Measurements from ENCODE around the gene PRPF6.

The PRPF6 gene

DNA sequence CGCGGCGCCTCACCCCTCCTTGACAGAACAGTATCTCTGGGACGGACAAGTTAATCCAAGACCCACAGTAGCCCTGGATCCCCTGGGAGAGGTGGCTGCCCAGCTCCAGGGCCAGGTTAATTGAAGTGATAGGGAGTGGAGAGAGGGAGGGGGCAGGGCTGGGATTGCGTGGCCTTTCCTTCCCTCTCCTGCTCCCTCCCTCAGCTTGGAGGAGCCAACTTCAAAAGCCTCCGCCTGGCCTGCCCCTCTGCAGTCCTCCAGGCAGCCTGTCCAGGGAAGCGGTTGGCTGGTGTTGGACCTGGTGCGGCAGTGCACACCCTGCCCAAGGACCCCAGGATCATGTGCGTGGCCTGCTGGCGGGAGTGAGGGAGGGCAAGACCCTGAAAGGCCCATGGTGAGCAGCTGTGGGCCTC is 55.0 kb downstream of the PRPF6 start, which contains the start of gene C20orf204:
Gene C20orf204 (plus strand): TSS at position 250 of the 413 bp plus-strand sequence. CDS start 142 bp downstream, at position 392.
- no peak for DNase-seq (ENCODE audit: low read depth)

DNA sequence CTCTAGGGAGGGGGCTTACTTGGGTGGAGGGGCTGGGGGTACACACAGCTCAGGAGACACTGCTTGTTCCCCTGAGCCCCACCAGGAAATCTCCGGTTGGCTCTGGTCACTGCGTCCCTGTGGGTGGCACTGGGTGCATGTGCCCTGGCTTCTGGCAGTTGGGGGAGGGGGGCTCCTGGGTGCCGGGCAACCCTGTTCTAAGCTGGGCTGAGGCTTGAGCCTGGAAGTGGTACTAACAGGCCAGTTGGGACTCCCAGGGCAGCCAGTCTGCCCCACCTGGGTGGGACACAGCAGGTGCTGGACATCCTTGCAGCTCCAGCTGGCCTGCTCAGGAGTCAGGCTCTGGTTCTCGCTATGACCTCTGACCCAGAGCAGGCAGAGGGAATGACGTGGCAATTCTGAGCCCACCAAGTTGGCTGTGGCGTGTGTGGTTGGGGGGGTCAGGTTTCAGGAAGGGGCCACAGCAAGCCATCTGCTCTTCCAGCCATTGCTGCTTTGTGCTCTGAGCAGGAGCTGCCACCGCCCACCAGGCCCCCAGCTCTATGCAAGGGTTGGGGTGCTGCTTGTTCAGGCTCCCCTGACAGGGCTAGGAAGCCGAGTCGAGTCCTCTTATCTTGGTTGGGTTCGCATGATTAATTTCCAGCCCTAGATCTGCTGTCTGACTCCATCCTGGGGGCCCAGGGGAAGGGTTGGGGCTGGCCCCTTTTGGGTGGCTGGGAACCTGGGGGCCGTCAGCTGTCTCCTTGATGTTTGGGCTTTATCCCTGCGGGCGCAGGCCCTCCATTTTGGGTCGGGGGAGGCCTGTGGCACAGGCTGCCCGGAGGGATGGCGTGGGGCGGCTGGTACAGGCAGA is 55.6 kb downstream of the PRPF6 start:
- DNase-seq (ENCODE audit: low read depth), result no peak

DNA sequence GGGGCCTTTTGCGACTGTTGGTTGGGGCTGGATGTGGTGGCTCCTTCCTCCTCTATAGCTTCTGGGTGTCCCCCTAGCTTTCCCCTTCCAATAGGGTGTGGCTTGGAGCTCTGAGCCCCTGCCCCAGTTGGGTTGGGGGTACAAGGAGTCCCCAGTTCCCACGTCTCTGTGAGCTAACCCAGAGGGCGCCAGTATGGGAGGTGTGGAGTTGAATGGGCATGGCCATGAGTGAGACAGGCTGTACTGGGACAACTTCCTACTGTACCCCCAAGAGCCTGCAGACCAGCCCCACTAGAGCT is 56.2 kb downstream of the PRPF6 start:
- no peak for DNase-seq (ENCODE audit: low read depth)

DNA sequence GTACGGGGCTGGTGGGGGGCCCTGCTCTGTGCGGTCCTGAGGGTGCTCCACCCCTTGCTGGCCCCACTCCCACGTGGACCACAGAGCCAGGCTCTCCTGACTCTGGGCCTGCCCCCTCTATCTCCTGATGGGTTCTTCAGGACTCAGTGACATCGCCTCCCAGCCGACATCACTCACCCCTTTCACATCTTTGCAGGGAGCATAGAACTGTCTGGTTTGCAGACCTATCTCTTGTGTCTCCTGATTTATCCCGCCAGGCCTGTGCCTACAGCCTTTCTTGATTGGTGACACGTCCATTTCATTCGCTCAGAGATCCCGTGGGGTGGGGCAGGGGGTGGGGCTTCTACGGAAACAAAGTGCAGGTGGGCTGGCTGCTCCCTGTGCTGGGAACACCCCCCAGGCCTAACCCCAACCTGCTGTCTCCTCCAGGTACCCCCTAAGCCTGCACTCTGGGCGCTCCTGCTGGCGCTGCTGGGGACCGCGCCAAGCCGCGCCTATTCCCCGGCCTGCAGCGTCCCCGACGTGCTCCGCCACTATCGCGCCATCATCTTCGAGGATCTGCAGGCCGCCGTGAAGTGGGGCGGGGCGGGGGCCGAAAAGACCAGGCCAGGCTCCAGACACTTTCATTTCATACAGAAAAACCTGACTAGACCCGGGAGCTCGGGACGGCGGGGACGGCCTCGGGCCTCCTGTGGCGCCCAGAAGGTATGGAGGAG is 56.7 kb downstream of the PRPF6 start:
- no peak for DNase-seq (ENCODE audit: low read depth)

DNA sequence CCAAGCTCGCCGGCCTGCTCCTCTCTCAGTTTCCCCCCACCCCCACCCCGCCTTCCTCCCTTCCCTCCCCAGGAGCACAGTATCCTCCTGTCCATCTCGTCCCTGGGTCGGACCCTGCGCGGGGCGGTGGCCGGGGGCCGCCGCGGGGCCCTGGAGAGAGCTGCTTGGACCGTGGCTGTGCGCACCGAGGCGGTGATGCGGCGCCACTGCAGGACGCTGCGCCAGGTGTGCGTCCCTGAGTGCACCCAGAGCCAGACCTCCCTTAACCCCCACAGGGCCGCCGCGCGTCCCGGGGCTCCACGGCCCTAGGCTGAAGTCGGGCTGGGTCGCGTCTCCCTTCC is 57.3 kb downstream of the PRPF6 start:
- no peak for DNase-seq (ENCODE audit: low read depth)

DNA sequence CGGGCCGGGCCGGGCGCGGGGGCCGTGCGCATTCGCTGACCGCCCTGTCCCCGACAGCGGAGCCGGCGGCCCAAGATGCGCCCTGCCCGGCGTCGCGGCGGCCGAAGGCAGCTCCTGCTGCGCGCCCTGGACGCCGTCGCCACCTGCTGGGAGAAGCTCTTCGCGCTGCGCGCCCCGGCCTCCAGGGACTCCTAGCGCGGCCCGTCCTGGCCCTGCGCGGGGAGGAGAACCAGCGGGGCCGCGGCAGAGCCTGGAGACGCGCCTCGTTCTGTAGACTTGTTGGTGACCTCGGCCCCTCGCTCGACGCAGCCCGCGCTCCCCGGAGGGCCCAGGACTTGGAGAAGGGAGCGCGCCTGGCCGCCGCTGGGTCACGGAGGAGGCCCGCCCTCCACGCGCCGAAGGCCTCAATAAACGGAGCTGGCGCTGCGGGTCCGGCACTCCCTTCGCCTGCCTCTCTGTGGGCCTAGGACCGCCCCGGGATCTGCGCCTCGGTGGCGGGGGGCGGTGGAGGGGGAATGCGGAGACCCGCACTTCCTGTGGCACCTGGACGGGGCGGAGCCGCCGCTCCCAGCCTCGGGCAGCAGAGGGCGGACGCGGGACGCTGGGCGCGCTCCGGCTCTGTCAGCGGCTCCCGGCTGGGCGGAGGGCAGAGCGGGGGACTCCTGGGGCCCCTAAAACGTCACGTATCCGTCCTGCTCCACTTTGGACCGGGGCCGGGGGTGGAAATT is 57.8 kb downstream of the PRPF6 start:
- DNase-seq (ENCODE audit: low read depth), result peak; percentile 68

DNA sequence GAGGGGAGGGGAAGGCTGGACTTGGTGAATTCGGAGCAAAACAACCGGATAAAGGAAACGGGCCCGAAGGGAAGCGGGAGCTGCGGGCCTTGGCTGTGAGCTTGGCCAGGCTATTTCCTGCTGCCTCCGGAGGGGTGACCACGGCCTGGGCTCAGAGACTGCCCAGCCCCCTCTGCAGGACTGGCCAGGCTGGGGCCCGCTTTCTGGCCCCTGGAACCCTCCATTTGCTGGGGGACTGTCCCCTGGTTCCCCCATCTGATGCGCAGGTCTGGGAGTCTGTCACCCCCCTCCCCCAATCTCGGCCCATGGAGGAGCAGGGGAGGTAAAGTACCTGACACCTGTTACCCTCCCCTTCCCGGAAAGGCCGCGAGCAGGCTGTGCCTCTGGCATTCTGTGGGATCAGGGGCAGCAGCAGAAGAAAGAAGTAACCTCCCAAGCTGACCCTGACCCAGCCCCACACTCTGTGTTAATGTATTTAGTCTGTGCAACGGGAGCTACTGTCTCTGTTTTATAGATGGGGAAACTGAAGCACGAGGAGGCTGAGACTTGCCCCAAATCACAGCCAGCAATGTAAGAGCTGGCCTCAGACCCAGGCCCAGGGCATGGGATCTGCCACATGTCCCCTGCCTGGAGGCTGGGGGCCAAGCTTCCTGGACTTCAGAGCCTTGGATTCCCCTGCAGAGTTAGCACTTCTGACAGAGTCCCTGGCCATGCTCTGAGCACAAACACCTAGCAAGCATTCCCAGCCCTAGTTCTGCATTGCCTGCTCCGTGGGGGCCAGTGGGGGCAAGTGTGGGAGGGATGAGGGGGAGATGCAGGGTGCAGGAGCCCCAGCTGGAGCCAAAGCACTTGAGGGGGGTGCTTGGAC is 58.6 kb downstream of the PRPF6 start:
- DNase-seq (ENCODE audit: low read depth), result no peak

DNA sequence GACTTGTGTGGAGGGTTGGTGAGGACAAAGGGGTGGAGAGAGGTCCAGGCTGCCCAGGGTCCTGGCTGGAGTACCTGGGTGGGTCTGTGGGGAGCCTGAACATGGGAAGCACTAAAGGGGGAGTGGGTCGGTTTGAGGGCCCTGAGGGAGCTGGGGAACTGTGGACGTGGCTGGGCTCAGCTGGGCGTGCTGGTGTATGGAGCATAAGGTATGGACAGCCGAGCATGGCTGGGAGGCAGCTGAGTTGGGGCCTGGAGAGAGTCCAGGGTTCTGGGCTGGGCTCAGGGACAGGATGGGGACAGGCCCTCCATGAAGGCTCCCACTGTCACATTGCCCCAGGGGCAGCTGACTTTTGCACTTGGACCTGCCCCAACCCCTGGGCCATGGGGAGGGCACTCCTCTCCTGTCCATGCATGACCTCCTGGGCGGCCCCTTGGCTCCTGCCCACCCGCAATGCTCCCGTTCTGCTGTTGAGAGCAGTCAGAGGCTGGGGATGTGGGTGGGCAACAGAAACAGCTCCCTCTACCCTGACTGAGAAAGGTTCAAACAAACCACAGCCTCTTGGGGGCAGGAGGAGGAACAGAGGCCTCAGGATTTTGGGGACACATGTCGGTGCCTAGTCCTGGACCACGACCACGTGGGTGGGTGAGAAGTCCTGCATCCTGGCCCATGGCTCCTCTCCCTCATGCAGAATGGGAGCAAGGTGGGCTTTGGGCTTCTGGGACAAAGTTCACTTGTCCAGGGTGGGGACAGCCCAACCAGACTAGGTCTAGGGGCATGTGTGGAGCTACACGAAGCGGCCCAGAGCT is 59.5 kb downstream of the PRPF6 start:
- DNase-seq (ENCODE audit: low read depth), result no peak

DNA sequence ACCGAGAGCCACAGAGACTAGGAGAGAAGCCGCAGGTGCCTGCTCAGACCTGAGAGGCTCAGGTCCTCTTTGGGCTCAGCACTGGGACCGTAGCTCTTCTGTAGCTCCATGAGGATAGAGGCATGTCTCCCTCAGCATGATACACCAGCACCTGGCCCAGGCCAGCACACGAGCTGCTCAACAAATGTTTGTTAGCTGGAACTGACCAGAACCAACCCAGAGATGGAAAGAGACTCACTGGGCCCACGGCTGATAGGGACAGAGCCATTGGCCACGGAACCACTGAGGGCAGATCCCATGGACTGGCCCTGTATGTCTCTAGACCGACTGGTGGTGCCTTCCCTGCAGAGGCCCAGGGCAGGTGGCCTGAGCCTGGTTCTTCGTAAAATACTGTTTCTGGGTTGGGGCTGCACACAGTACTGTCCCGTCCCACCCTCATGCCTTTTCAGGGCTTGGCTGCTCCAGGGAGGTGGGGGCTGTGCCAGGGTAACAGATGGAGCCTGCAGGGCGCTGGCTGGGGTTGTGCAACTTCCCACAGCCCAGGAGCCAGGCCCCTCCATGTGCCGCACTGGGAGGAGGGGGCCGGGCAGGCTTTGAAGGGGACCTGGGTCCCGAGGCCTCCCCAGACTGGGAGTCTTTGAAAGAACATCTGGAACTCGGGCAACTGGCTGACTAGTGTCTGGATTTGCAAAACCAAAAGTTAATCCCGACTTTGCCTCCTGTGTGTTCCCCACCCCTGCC is 60.3 kb downstream of the PRPF6 start:
- DNase-seq (ENCODE audit: low read depth), result no peak

DNA sequence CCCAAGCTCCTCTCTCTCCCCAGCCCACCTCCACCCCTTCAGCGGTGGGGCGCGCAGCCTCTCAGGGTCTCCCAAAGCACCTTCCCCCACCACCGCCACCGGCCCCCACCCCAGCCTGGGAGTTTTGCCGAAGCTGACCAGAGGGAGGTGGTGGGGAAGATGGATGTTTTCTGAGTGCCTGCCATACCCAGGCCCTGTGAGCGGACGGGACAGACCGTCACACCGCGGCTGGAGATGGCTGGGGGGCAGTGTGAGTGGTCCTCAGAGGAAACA is 60.8 kb downstream of the PRPF6 start:
- no peak for DNase-seq (ENCODE audit: low read depth)

DNA sequence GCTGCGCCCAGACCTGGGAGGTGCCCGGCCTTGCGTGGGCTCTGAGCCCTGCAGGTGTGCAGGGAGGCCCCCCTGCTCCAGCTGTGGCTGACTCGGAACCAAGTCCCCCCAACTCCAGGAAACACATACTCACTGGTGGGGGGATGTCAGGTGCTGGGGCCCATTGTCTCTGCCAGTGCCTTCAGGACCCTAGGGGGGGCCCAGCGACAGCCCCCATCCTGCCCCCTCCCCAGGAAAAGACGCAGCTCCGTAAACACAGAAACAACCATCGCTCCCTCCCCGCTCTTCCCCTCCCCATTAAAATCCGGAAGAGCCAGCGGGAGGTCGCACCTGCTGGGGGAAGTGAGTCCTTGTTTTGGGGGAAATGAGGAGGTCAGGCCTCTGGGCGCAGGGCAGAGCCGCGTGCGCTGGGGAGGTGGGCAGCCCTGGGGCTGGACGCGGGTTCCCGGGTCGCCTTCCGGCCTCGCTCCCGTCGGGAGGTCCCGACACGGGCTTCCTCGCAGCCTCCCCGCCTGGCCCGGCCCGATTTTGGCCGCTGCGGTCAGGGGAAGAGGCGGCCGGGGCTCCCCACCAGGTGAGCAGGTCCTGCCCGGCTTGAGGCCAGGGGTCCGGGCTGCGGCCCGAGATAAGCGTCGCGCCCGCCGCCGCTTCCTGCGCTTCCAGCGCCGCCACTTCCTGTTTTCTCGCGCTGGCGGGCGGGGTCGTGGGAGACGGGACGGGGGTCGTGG is 61.3 kb downstream of the PRPF6 start:
- no peak for DNase-seq (ENCODE audit: low read depth)

DNA sequence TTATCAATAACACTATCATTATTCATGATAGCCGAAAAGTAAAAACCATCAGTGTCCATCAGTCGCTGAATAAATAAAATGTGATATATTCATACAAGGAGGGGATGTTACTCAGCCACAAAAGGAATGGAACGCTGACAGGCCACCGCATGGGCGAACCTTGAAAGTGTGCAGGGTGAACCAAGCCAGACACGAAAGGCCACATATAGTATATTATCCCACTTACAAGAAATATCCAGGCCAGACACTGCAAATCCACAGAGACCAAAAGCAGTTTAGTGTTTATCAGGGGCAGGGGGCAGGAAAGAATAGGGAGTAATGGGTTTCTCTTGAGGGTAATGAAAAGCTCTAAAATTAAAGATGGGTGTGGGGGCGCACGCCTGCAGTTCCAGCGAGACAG is 62.8 kb downstream of the PRPF6 start:
- DNase-seq (ENCODE audit: low read depth), result no peak

DNA sequence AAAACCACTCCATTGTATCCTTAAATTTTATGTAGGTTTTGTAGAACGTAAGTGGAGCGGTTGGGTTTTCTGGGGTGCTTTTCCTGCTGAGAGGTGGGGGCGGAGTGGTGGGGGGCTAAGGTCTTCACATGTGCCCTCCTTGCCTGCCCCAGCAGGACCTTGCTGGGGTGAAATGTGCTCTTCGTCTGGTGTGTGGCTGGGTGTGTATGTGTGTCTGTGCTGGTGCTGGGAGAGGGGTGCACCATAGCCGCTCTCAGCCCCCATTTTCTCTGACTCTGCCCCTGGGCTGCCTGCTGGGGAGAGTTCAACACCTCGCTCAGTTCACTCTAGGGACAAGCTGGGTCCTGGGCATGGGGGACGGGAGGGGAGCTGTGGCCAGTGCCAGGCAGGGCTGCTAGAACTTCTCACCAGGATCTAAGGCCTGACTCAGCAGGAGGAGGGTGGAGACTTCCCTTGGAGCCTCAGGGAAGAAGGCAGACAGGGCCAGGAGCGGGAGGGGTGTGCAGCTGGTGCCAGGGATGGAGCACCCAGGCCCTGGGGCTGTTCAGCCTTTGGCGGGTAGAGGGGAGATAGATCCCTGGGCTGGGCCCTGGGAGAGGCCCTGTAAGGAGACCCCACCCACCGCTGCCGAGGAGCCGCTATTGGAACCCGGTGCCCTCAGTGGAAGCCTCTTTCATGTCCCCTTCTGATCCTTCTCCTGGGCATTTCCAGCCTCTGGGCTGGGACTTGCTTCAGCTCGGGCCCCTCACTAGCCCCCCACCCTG is 63.7 kb downstream of the PRPF6 start:
- DNase-seq (ENCODE audit: low read depth), result no peak

DNA sequence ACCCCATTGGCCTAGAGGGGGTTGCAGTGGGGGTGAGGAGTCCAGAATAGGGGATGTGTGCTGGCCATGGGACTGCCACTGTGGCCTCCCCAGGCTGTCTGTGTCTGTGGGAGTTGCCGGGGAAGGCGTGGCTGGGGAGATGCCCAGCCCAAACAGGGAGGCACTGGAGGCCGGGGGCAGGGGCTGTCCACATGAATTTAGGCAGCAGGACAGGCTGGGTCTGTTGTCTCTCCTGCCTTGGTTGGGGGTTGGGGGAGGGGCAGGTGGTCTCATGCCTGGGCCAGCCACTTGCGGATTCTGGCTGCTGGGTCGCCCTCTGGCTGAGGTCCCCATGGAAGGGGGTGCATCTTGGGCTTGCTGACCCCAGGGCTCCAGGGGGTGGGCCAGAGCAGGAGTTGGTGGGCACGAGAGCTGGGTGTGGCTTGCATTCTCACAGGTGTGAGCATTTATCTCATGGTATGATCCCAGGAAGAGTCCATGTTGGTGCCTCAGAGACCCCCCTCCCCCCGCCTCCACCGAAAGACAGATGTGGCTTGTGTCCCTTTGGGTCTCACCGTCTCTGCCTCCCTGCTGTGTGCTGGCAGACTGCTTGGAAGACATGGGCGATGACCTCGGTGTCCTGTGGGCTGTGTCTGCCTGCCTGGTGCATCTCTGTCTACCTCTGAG is 64.5 kb downstream of the PRPF6 start:
- no peak for DNase-seq (ENCODE audit: low read depth)

DNA sequence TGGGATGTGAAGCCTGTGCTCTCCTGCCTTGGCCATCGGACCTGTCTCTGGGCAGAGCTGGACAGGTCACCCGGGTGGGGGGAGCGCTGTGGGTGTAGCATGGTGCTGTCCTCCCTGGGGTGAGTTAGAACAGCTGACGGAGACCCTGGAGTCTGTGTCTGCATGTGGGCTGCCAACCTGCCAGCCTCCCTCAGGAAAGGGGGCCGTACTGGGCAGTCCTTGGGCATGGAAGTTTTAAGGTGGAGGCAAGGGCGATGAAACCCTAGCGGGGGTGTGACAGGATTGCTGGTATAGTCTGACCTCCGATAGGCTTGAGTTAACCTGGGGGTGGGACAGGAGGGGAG is 66.1 kb downstream of the PRPF6 start:
- no peak for DNase-seq (ENCODE audit: low read depth)

DNA sequence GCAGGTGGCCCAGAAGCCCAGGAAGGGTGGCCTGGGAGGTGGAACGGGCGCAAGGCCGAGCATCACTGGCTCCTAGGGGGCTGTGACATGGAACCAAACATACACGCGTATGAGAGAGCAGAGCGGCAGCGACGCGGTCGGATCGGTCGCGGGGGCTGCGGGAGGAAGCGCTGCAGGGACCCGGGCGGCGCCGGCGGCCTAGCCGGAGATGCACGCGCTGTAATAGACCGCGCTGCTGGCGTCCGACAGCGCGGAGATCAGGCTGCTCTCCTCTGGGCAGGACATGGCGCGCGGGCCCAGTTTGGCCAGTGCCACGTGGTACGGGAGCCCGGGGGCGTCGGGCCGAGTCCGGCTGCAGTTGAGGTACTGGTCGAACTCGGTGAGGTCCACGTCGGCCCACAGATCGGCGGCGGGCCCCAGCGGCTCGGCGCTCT is 67.1 kb downstream of the PRPF6 start:
- no peak for DNase-seq (ENCODE audit: low read depth)

DNA sequence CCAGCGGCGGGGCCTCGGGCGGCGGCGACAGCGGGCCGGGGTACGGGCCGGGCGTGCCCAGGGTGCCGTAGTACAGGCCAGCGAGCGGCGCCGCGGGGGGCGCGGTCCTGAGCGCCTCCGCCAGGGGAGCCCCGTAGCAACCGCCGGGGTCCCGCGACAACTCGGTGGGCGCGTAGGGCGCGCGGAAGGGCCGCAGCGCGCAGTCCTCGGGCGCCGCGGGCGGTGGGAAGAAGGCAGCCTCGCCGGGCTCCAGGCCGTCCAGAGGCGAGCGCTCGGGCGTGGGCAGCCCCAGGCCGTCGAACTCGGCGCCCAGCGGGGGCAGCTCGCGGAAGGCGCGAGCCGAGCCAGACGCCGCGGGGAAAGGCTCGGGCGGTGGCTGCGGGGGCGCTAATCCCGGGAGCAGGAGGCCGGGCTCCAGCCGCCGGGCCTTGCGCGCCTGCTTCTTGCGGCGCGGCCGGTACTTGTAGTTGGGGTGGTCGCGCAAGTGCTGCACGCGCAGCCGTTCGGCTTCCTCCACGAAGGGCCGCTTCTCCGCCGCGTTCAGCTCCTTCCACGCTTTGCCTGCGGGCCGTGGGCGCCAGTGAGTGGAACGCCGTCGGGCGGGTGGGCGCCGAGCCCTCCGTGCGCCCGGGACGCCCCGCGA is 67.6 kb downstream of the PRPF6 start:
- no peak for DNase-seq (ENCODE audit: low read depth)
